GM19328 (cell line): ENCODE data around the gene CNOT6L.

ENCODE experiments used
- ATAC-seq: cut with Tn5 transposase; IDR thresholded peaks from one replicate; pipeline ENCODE4 v1.9.1; 2021; ENCODE audit warnings: mild to moderate bottlenecking, moderate library complexity; ENCODE audit not compliant: unreplicated experiment

The CNOT6L gene

DNA sequence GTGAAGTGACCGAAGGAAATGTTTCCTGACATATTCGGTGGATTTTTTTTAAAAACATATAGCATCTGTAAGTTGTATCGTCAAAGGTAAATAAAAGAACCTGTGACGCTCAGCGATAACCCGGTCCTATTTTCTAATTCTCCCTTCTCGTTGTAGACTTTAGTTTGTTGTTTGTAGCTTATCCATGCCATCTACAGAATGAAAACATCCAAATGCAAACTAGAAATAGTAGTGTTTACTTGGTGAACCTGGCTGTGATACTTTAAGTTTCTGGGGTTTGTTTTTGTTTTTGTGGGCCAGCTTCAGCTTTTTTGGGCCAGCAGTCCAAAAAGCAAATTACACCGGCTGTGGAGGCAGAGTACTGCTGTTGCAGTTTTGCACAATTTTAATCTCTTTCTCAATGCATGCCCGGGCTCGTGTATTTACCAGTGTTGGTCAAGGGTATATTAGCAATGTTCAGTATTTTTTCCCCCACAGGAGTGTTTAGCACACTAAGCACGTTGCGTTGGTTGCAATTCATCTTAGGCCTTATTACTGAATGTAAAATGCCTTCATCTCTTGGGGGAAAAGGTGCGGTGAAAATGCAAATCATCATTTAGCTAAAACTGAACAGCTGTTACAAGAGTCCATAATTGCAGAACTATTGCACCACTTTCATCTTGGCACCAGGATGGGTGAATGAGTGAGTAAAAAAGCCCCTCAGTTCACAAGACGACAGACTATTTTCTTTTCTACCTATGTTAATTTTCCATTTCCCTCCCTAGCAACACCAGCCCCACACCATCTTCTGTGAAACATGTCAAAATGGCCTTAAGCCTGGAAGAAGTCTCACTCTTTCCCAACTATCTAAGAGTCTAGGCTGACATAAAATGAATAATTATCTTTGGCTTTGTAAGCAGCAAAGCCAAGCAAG is 1.7 kb upstream of the CNOT6L start:
- ATAC-seq, result no peak

DNA sequence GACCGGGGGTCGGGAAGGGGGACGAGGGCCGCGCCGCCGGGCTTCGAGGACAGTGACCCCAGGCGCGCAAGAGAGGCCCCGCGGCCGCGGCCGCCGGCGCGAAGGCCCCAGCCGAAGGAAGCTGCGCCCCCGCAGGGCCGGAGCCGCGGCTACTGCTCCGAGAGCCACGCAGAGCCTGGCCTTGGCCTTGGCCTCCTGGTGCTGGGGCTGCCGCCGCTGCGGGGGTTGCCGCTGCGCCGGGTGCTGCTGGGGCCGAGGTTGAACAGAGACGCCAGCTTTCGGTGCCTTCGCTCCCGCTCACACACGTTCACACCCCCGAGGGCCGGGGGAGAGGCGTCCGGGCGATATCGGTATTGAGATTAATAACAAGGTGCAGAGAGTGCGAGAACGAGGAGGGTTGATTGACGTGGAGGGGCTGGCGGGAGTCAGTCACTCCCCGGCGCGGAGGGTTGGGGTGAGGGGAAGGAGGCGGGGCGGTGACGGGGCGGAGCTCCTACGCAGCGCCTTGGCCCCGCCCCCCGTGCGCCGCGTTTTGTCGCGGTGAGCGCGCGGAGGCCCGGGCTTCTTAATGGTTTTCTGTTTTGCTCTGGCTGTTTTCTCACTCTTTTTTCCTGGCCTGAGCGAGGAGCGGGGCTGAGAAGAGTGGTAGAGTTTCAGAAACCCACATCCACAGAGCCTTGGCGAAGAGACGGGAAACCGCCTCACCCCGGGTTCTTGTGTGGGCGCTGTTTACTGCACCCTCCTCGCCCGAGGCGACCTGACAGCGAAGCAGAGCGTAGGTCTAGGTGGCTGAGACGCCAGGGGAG is 878 bp upstream of the CNOT6L start:
- peak; percentile 83 for ATAC-seq

DNA sequence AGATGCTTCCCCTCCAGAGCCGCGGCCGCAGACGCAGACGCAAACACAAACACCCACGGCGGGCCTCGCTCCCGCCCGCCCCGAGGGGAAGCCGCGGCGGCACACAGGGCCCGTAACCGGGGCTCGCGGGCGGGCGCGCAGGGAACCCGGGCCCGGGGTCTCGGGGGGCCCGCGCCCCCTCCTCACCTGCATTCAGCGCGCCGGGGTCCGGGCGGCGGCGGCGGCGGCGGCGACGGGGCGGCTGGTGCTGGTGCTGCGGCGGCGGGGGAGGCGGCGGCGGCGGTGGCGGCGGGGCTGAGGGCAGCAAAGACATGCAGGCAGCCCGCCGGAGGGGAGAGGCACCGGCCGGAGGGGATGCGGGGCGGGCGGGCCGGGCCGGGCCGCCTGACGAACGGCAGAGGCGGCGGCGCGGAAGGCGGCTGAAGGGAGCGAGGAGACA is 255 bp upstream of the CNOT6L start:
- peak; percentile 12 for ATAC-seq

DNA sequence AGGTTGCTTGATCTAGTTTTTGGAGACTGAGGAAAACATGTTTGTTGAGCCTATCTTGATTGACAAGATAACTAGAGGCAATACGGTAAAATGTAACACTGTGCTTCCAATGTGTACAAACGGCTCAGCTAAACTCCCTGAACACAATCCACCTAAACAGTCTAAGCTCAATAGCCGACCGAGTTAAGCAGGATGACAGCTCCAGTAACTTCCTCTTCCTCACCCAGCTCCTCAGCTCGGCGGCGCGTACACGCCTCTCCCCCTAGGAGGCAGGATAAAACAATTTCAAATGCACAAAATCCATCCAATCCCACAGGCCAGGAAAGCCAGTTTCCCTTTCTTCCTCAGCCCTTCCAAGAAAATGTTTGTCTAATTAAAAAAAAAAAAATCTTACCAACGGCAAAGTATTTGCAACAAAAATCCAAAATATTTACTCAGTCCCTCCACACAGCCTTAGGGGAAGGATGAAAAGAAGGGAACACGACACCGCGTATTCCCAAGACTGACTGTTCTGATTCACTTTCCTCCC is 1.0 kb downstream of the CNOT6L start:
- no peak for ATAC-seq

DNA sequence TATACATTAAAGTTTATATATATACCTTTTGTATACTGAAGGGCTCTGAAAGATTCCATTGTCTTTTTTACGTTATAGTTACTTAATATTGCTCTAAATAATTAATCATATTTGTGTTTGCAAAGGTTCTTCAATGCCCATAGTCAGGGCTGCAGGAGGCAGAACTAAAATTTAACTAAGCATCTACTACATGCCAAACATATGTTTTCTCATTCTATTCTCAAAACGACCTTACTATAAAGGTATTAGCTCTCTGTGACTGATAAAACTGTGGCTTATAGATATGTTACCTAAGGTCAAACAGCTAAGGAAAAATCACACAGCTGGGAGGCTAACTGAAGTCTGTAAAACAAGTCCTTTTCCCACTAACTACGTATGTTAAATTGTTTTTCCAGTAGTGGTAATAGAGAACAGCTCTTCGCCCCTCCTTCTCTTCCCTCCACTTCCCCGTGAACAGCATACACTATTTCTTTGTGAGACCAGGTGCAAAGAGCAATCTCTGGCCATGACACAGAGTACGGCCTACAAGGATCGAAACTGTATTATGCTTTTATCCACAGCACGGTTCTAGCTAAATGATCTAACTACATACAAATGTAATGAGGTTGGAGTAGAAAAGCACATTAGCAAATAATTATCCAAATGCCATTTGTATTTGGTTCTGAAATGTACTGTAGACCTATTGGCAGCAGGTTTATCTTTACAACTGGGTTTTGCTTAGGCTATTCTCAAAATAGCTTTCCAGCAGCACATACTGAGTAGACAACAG is 1.7 kb downstream of the CNOT6L start:
- ATAC-seq, result no peak

DNA sequence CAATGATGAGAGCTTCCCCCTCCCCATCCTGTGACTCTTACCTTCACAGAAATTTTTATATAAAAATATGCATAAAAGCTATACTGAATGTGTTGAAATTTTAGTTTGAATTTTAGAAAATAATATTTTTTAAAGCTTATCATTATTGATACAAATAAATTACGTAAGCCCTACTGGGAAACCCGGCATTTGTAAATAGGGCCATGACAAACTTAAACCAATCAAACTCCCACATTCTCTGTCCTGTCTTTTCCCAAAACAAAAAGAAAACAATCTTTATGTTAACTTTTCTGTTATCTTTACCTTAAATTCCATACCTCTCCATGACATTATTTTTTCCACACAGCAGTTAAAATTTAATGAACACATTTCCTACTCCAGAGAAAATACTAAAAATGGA is 2.6 kb downstream of the CNOT6L start:
- no peak for ATAC-seq

DNA sequence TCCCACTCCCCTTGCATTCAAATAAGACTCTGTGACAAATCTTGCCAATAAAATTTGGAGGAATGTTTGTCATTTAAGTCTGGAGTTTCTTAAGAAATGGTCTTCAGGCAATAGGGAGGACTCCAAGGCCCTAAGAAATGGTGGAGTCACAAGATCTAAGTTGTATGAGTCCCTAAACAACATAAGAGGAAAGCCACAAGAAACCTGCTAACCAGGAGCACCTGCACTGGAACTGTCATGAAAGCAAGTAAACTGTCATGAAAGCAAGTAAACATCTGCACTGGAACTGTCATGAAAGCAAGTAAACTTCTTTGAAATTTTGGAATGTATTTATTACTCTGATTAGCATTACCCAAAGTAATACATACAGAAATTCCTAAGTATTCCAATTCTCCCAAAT is 3.5 kb downstream of the CNOT6L start:
- no peak for ATAC-seq

DNA sequence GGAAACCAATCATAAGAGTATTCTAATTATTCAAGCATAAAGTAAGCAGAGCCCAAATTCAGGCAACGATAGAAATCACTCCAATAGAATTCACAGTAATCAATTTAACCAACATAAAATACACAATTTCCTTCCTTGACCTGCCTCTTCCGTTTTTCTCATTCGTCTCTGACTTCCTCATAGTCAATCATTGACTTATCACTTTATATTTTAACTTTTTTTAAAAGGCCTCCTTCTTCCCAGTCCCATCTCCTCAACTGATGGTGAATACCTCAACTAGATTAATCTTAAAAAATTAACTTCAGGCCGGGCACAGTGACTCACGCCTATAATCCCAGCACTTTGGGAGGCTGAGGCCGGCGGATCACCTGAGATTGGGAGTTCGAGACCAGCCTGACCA is 13.3 kb downstream of the CNOT6L start:
- ATAC-seq, result no peak

DNA sequence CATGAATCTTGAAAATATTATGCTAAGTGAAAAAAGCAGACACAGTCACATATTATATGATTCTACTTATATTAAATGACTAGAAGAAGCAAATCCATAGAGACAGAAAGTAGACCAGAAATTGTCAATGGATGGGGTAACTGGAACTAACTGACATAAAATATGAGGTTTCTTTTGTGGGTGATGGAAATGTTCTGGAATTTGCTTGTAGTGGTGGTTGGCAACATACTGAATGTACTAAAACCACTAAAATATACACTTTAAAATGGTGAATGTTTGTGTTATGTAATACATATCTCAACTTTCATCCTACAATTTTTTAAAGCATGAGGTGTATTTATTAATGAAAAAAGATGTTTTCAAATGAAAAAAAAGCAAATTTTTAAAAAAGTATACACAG is 14.7 kb downstream of the CNOT6L start:
- ATAC-seq, result no peak

DNA sequence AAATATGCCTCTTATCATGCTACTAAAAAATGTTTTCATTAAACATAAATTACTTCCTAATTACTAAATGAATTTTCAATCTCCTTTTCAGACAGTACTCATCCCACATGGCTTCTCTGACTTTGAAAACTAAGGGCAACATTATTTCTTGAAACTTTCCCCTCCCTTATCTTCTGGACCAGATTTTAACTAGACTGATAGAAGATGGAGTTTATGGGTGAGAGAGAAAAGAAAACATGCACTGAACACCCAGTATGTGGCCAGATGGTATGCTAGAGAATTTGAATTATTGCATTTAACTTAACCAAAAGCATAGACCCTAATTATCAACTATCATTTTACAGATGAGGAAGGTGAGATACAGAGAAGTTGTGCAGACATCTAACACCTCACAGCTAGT is 16.8 kb downstream of the CNOT6L start:
- ATAC-seq, result no peak

DNA sequence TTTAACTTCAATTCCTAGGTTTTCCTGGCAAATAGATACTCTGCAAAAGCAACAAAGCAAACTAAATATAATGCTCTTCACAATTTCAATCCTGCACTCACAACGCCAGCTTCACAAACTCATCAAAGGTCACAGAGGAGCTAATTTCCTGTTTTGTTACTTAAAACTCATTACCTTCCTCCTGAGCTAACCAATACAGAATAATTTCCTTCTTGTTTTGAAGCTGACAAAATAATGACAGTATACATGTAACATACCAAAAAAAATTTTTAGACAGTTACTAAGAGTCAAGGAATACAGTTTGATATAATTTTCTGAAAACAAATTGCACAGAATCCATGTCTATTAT is 17.9 kb downstream of the CNOT6L start:
- ATAC-seq, result no peak

DNA sequence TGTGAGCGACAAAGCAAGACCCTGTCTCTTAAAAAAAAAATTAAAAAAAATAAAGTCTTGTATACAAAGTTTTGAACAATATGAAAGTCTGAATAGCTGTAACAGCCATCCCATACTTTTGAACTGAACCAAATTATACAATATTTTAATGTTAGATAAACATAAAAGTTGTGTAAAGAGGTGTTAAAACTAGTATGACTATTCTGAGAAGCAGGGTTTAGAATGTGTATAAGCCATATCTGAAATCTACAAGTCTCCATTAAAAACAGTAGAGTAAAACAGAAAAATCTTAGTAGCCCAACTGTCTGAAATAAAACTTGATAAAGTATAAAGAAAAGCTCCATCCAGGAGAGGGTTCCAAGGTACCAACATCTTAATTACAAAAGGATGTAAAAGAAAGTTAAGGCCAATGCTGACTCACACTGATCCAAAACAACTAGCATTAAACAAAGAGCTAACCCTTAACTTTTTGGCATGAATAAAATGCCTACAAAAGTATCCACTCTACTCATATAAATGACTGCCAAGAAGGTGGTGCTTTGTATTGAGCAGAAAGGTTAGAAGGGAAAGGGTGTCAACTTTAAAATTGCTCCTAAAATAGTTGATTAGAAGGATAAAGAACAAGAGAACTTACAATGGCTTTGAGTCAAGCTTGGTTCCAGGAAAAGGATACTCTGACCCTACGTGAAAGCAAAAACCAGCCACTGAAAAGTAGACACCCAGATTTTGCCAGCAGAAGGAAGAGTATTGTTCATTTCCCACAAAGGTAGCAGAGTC is 18.5 kb downstream of the CNOT6L start:
- no peak for ATAC-seq

DNA sequence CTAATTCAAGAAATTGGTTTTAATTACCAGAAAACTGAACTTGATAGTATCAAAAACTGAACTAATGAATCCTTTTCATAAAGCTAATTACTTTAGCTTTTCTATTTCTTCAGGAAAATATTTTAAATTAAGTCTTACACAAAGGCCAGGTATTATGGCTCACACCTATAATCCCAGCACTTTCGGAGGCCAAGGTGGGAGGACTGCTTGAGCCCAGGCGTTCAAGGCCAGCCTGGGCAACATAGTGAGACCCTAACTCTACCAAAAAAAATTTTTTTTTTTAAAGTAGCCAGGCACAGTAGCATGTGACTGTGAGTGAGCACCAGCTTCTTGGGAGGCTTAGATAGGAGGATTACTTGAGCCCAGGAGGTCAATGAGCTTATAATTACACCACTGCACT is 19.1 kb downstream of the CNOT6L start:
- ATAC-seq, result no peak

DNA sequence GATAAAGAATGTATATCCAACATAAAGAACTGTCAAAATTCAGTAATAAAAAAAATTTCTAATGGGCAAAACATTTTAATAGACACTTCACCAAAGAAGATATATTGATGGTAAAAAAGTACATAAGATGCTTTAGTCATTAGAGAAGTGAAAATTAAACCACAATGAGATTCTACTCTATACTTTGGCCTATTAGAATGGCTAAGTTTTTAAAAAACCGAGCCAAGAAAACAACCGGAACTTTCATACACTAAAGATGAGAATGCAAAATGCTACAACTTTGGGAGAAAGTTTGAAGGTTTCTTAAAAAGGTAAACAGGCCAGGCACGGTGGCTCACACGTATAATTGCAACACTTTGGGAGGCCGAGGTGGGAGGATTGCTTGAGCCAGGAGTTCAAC is 20.8 kb downstream of the CNOT6L start:
- no peak for ATAC-seq

DNA sequence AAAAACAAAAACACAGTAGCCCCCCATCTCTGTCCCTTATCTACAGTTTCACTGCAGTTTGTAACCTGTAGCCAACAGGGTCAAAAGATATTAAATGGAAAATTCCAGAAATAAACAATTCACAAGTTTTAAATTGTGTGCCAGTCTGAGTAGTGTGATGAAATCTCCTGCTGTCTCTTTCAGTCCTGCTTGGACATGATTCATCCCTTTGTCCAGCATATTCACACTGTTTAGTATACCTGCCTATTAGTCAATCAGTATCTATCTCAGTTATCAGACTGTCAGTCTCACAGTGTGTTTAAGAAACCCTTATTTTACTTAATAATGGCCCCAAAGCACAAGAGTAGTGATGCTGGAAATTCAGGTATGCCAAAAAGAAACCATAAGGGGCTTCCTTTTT is 21.9 kb downstream of the CNOT6L start:
- no peak for ATAC-seq

DNA sequence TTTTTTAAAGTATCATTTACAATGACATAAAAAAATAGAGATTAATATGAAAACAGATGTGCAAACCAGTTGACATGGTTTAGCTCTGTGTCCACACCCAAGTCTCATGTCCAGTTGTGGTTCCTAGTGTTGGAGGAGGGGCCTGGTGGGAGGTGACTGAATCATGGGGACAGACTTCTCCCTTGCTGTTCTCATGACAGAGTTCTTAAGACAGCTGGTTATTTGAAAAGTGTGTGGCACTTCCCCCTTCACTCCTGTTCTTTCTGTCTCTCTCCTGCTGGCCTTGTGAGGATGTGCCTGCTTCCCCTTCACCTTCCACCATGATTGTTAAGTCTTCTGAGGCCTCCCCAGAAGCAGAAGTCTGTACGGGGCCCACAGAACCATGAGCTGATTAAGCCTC is 23.8 kb downstream of the CNOT6L start:
- ATAC-seq, result no peak

DNA sequence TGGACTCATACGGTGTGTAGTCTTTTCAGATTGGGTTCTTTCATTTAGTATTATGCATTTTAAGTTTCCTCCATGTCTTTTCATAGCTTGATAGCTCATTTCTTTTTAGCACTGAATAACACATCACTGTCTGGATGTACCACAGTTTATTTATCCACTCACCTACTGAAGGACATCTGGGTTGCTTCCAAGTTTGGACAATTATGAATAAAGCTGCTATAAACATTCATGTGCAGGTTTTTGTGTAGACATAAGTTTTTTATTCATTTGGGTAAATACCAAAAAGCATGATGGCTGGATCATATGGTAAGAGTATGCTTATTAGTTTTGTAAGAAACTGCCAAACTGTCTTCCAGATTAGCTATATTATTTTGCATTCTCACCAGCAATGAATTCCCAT is 29.0 kb downstream of the CNOT6L start:
- no peak for ATAC-seq

DNA sequence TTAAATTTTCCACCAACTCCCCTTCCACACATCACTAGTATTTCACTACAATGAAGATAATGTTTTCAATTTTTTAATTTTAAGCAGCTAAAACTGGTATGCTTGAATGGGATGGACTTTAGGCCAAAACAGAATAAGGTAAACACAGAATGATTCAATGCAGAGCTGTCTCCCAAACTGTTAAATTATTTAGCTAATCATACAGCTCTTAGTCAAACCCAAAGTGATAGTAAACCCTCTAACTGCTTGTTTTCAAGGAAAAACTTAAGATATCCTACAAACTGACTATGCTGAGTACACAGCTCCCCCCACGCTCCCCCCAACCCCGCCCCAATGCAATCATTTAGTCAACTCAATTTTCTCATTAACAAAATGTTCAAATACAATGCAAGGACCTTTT is 30.2 kb downstream of the CNOT6L start:
- no peak for ATAC-seq

DNA sequence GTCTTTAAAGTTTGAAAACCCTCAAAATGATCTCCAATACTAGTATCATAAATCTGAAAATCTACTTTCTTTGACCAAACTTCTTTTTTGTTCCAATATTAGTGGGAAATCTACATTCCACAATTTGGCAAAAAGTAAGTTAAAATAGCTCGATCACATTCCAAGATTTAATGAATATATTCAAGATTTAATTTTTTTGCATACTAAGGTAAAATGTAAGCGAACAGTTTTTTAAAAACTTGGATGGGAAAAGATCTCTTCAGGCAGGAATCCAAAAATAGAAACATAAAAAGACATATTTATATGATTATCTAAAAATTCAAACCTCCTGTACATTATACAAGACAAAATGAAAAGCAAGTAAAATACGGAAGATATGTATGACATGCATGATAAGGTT is 31.2 kb downstream of the CNOT6L start:
- ATAC-seq, result no peak

DNA sequence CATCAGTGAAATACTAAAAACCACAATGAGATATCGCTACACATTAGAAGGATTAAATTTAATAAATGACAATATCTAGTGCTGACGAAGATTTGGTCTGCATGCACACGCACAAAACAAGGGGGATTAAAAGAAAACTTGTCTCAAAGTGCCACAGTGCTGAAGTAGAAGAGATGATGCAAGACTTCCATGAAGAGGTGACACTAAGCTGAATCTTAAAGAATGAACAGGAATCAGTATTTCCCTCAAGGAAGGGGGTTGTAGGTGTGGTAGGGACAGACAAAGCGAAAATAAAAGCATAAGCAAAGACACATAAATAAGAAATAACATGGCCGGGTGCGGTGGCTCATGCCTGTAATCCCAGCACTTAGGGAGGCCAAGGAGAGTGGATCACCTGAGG is 33.5 kb downstream of the CNOT6L start:
- no peak for ATAC-seq
